HepG2 (cell line): Measurements from ENCODE around the gene HBA1. TPM values are rescaled to one million over a fixed set of nuclear protein-coding genes. Genes with fewer than 3 reads are reported as not detected.

ENCODE experiments used
- BORCS8-MEF2B ChIP-seq: sonication (generic); formaldehyde crosslinking; IDR thresholded peaks from 2 replicates; pipeline ENCODE4 v1.8.0; 2022; ENCODE audit warnings: mild to moderate bottlenecking, missing genetic modification reagents
- GABPB1 ChIP-seq: IDR thresholded peaks from 2 replicates; pipeline ENCODE4 v1.6.1; 2016; ENCODE audit warnings: mild to moderate bottlenecking, missing genetic modification reagents, moderate library complexity, missing compliant biosample characterization
- HOXA3 ChIP-seq: sonication (generic); formaldehyde crosslinking; IDR thresholded peaks from 2 replicates; pipeline ENCODE4 v1.5.0; 2020; ENCODE audit warnings: missing genetic modification reagents
- ISL2 ChIP-seq: sonication (generic); formaldehyde crosslinking; IDR thresholded peaks from 2 replicates; pipeline ENCODE4 v1.5.0; 2020; ENCODE audit warnings: missing genetic modification reagents
- KDM6A ChIP-seq: IDR thresholded peaks from 2 replicates; pipeline ENCODE4 v1.6.1; 2016; ENCODE audit warnings: low read depth
- MZF1 ChIP-seq: sonication (generic); formaldehyde crosslinking; IDR thresholded peaks from 2 replicates; pipeline ENCODE4 v1.8.1; 2023; ENCODE audit warnings: mild to moderate bottlenecking, missing genetic modification reagents, borderline replicate concordance
- POLR2AphosphoS2 ChIP-seq: IDR thresholded peaks from 2 replicates; pipeline ENCODE4 v1.6.1; 2011; ENCODE audit warnings: low read depth, low read length, improper control_type of control experiment
- POLR2AphosphoS5 ChIP-seq: IDR thresholded peaks from 2 replicates; pipeline ENCODE4 v1.6.1; 2012; ENCODE audit warnings: low read depth, low read length
- RAD51 ChIP-seq: fragments of 450-650 bp; IDR thresholded peaks from 2 replicates; pipeline ENCODE4 v1.6.1; 2016; ENCODE audit warnings: borderline replicate concordance
- SMC3 ChIP-seq: IDR thresholded peaks from 2 replicates; pipeline ENCODE4 v1.6.1; 2011; ENCODE audit warnings: low read length, improper control_type of control experiment
- SOX13 ChIP-seq, 3 experiments: fragments of 450-650 bp in 1 of 3; sonication (generic) in 1 of 3; formaldehyde crosslinking in 1 of 3; IDR thresholded peaks in 2 of 3; conservative IDR thresholded peaks in 1 of 3; 2 replicates each; pipeline versions ENCODE4 v1.5.0 to v1.6.1; 2016 to 2020; ENCODE audit warnings: antibody characterized with exemption in 1 of 3, mild to moderate bottlenecking in 1 of 3, missing compliant biosample characterization in 1 of 3, missing genetic modification reagents in 1 of 3, moderate library complexity in 1 of 3
- ZC3H13 ChIP-seq: sonication (generic); formaldehyde crosslinking; IDR thresholded peaks from 2 replicates; pipeline ENCODE4 v1.8.1; 2023; ENCODE audit warnings: mild to moderate bottlenecking, missing genetic modification reagents, moderate library complexity
- ZHX1 ChIP-seq: sonication (generic); formaldehyde crosslinking; IDR thresholded peaks from 2 replicates; pipeline ENCODE4 v1.8.1; 2022; ENCODE audit warnings: low read depth, mild to moderate bottlenecking, missing genetic modification reagents
- ZNF333 ChIP-seq: sonication (generic); formaldehyde crosslinking; IDR thresholded peaks from 2 replicates; pipeline ENCODE4 v1.4.0; 2020; ENCODE audit warnings: mild to moderate bottlenecking, missing genetic modification reagents, borderline replicate concordance
- ZNF335 ChIP-seq: sonication (generic); formaldehyde crosslinking; IDR thresholded peaks from 2 replicates; pipeline ENCODE4 v1.4.0; 2020; ENCODE audit warnings: missing genetic modification reagents
- ZNF407 ChIP-seq: sonication (generic); formaldehyde crosslinking; IDR thresholded peaks from one replicate; pipeline ENCODE4 v1.5.1; 2020; ENCODE audit warnings: mild to moderate bottlenecking, missing genetic modification reagents; ENCODE audit errors: not compliant biosample characterization
- ZNF614 ChIP-seq: IDR thresholded peaks from 2 replicates; pipeline ENCODE4 v1.6.1; 2018; ENCODE audit warnings: missing biosample characterization, missing genetic modification reagents, inconsistent platforms, borderline replicate concordance
- ZNF737 ChIP-seq: sonication (generic); formaldehyde crosslinking; IDR thresholded peaks from 2 replicates; pipeline ENCODE4 v1.5.0; 2020; ENCODE audit warnings: missing genetic modification reagents, mild to moderate bottlenecking, borderline replicate concordance
- ZNF772 ChIP-seq: sonication (generic); formaldehyde crosslinking; IDR thresholded peaks from 2 replicates; pipeline ENCODE4 v1.5.0; 2020; ENCODE audit warnings: mild to moderate bottlenecking, missing genetic modification reagents
- ZNF788 ChIP-seq: sonication (generic); formaldehyde crosslinking; IDR thresholded peaks from 2 replicates; pipeline ENCODE4 v1.5.0; 2020; ENCODE audit warnings: mild to moderate bottlenecking, missing genetic modification reagents, borderline replicate concordance
- ZNF792 ChIP-seq: IDR thresholded peaks from 2 replicates; pipeline ENCODE4 v1.6.1; 2016
- polyA plus RNA-seq, 8 experiments: library from polyadenylated mRNA; depleted of rRNA in 3 of 8; stranded (reverse) in 7 of 8; unstranded in 1 of 8; fragments of >200 nt; fragmentation: Illumina TruSeq in 4 of 8; extraction: Trizol in 4 of 8; gene quantifications; 2 replicates each; pipeline versions ENCODE4 v1.2.1 to v1.2.3, GENCODE V29; 2011 to 2016; ENCODE audit warnings: low read depth in 4 of 8, missing spikeins in 1 of 8, mixed read lengths in 1 of 8; ENCODE audit not compliant: insufficient read depth in 1 of 8
- total RNA-seq, 5 experiments: library from RNA; depleted of rRNA; stranded (reverse); fragments of >200 nt; fragmentation: Illumina TruSeq; extraction: Trizol; gene quantifications; 2 replicates each; pipeline ENCODE4 v1.2.3, GENCODE V29; 2016; ENCODE audit warnings: low read depth in 1 of 5

HBA1 gene
- total and polyA plus RNA-seq, 2 of the 13 experiments (the other 11 are each of a cell fraction or from before 2014, with no cell fraction given), result 0.59 TPM; not detected in 1

DNA sequence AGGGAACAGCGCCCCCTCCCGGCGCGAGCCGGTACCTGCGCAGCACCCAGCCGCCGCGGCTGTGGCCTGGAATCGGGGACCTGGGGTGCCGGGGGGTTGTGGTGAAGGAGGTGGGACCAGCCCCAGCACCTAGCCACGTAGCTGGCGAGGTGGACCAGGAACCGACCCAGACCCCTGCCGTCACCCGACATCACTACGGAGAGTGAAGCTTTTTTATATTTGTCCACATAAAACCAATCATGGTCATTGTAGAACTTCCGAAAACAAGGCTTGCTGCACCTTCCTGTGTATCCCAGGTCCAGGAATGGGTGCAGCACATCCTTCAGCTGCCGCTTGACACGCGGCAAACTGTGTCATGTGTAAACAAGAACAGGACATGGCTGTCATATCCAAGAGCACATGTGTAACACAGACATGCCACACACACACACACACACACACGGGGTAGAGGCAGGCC, 5.1 kb downstream of the HBA1 start (continued):
- no peak for TF ChIP-seq ZHX1
- TF ChIP-seq POLR2AphosphoS5, result no peak
- TF ChIP-seq GABPB1 (CRISPR knock-in tag), result no peak
- TF ChIP-seq ZC3H13, result 0 out of 2 replicates have a peak, but pooled peaks have one; percentile 1
- no peak for TF ChIP-seq ZNF333 (CRISPR knock-in tag)
- TF ChIP-seq BORCS8-MEF2B (CRISPR knock-in tag), result no peak
- no peak for TF ChIP-seq MZF1 (CRISPR knock-in tag)
- no peak for TF ChIP-seq ZNF614 (CRISPR knock-in tag)
- TF ChIP-seq ZNF737 (CRISPR knock-in tag), result no peak
- TF ChIP-seq ZNF407 (CRISPR knock-in tag), result peak; percentile 16
- no peak; the same call in 1 of the 2 replicates for TF ChIP-seq ZNF772 (CRISPR knock-in tag)
- no peak for TF ChIP-seq HOXA3
- TF ChIP-seq ISL2 (CRISPR knock-in tag), result no peak
- 0 out of 2 replicates have a peak, but pooled peaks have one; percentile 3 for TF ChIP-seq ZNF788 (CRISPR knock-in tag)
- TF ChIP-seq SMC3, result peak; percentile 27; the same call in 1 of the 2 replicates
- no peak for TF ChIP-seq POLR2AphosphoS2
- TF ChIP-seq ZNF335 (CRISPR knock-in tag), result 0 out of 2 replicates have a peak, but pooled peaks have one; percentile 1
- no peak for TF ChIP-seq RAD51
- no peak for TF ChIP-seq ZNF792 (CRISPR knock-in tag)
- TF ChIP-seq KDM6A (CRISPR knock-in tag), result no peak
- no peak for TF ChIP-seq SOX13 (IDR thresholded peaks at IDR 0.05)
- no peak for TF ChIP-seq SOX13 (CRISPR knock-in tag; conservative IDR thresholded peaks at IDR 0.05 in 1 of 2, IDR thresholded peaks at IDR 0.05 in 1 of 2)
